Stimulated activated CD8-positive, alpha-beta memory T cell treated with anti-CD3 and anti-CD28 coated beads, Interleukin-4, amount 100 ng/mL, for 4 hours (primary cell): Measurements from ENCODE around the gene LILRB2.
A peak's percentile ranks its signal among the peaks of the same experiment; 100 is the strongest.
"Not testable (repeated sequence)": the region's sequence is repeated elsewhere in the genome, so short reads cannot be mapped to it uniquely, and the experiment has no call there.

ENCODE experiments used
- DNase-seq, 2 donors: peaks; one replicate each; pipeline ENCODE4 v3.0.0-alpha.2; 2020; ENCODE audit warnings: low read depth in 2 of 2, low spot score in 1 of 2

LILRB2 gene

GRCh38 chr19:54273821-54274220 is 7.1 kb downstream of the LILRB2 start:
- DNase-seq = no peak

DNA sequence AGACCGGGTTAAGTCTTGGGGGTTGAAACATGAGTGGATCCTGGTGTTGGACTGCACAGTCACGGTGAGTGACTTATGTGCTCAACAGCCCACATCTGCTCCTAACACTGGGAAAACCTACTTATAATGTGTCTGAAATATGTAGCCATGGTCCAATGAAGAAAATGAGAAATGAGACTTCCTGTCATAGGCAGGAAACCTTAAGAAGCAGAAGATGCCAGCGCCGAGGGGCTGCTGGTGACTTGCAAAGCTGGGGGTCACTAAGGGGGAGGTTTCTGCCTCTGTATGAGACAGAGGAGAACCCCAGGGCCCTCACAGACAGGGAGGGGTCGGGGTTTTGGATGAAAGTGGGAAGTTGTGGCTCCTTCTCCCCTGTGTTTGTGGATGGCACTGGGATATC is 8.7 kb downstream of the LILRB2 start:
- DNase-seq = not testable (repeated sequence)

- DNase-seq = not testable (repeated sequence)
Observed at GRCh38 chr19:54271587-54271986, 9.3 kb downstream of the LILRB2 start.

DNA sequence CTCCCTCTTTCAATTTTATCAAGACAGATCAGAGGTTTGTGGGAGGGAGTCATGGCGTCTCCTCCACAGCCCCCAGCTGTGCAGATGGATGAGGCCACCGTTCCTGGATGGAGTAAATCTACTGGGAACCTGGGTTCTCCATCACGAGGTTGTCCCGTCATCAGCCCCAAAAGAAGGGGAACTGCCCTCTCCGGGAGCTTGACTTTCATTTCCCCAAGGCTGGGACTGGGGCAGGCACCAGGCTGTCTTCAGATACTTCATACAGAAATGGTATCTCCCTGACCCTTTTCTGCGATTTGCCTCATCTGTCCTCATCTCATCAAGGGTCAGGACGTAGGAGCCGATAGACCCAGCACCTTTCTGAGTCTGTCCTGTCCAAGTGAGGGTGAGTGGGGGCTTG is 9.8 kb downstream of the LILRB2 start:
- no peak for DNase-seq

DNA sequence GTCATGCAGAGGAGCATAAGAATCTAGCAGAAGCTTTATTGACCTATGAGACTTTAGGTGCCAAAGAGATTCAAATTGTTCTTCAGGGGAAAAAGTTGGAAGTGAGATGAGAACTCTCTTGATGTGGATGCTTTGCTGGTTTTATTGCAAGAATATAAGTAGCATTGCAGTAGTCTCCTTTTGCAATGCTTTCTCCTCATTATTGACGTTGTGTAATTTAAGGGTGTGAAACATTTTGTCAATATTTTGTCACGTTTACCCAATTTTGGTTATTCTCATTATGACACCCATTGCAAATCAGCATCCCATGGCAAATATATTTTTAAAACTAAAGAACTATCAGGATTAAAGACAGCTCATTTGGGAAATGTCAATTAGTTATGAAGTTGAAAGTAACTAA is 12.0 kb downstream of the LILRB2 start:
- no peak for DNase-seq

DNA sequence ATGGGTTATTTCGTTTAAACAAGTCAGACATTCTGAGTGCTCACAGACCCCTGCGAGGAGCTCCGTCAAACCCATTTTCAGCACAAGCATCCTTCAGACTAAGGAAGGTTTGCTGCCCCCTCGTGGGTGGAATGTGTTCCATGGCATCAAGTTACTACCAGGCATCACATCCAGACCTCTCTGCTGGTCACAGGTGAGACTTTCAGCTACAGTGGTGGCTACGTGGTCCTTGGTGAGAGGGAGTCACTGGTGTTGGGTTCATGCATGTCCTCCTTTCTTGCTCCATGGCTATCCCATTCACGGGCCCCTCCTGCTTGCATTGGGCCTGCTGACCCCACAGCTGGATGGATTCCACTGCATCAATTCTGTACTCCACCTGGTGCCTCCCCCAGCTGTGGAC is 14.8 kb downstream of the LILRB2 start:
- DNase-seq = peak; percentile 30 to 48

- no peak for DNase-seq
Observed at GRCh38 chr19:54262470-54262869, 18.4 kb downstream of the LILRB2 start.

- no peak for DNase-seq
Observed at GRCh38 chr19:54262066-54262465, 18.8 kb downstream of the LILRB2 start.

DNA sequence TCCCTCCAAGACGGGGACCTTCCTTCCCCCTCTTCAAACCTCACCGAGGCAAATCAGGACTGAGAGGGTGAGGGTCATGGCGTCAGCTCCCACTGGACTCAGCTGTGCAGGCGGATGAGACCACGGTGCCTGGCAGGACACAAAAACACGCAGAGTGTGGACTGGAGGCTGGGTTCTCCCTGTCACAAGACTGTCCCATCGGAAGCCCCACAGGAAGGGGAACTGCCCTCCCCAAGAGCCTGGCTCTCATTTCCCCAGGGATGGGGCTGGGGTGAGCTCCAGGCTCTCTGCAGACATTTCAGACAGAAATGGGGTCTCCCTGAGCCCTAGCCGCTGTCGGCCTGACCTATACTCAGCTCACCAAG is 23.8 kb downstream of the LILRB2 start, which contains the start of gene LILRB5:
Gene LILRB5 (minus strand): TSS at position 158 of the 365 bp plus-strand sequence. CDS start 80 bp downstream, at position 78.
- DNase-seq = no peak

- no peak for DNase-seq
Observed at GRCh38 chr19:54256250-54257115, 24.4 kb downstream of the LILRB2 start.

- DNase-seq = no peak
Observed at GRCh38 chr19:54255105-54255775, 25.7 kb downstream of the LILRB2 start.

GRCh38 chr19:54254195-54254906 is 26.6 kb downstream of the LILRB2 start:
- no peak for DNase-seq

- DNase-seq = no peak
Observed at GRCh38 chr19:54253331-54254194, 27.3 kb downstream of the LILRB2 start.

- no peak for DNase-seq
Observed at GRCh38 chr19:54252845-54253244, 28.1 kb downstream of the LILRB2 start.

GRCh38 chr19:54252243-54252642 is 28.7 kb downstream of the LILRB2 start:
- no peak for DNase-seq

DNA sequence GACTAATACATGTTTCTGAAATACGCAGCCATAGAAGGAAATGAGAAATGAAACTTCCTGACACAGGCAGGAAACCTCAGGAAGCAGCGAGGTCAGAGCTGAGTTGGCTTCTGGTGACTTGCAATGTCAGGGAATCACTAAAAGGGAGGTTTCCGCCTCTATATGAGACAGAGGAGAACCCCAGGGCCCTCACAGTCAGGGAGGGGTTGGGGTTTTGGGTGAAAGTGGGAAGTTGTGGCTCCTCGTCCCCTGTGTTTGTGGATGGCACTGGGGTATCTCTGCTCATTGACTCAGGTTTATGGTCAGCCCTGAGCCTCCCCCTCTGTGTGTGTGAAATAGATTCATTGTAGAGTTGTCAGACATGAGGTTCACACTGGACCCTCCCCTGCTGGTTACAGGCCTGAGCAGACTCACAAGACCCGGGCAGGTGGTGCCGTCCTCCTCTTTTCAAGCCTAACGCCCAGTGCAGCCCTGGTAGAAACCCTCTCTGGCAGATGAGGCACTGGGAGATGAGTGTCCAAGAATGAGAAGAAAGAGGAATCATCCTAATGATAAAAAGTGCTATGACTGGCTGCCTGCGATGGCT is 32.8 kb downstream of the LILRB2 start:
- DNase-seq = no peak

DNA sequence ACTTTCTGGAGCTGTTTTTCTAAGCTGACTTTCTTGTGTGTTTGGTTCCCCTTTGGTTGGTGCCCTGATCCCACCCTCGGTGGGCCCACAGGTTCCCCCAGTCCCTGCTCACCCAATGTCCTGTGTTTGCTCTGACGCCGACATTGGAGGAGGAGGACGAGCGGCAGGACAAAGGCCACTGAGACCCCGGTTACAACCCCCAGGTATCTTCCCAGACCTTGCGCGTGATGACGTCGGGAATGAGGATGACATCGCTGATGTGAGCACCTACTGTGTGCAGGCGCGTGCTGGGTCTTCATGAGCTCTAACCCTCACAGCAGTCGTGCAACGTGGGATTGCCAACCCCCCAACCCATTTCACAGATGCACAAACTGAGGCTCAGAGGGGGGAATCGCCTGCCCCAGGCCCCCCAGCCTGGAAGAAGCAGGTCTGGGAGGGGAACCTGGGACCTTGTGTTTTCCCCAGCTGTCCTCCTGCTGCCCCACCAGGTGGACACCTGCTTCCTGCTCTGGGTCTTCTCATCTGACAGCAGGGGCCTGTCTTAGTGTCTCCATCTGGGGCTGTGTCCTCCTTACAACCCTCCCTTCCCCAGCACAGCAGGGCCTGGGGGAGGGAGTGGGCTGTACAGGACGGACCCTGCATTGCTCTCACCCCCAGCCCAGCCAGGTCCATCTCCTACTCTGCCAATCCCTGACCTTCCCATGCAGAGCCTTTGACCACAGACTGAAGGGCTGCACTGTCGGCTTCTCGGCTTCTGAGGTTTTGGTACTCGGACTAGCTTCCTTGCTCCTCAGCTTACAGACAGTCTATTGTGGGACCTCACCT is 33.6 kb downstream of the LILRB2 start:
- DNase-seq = no peak

DNA sequence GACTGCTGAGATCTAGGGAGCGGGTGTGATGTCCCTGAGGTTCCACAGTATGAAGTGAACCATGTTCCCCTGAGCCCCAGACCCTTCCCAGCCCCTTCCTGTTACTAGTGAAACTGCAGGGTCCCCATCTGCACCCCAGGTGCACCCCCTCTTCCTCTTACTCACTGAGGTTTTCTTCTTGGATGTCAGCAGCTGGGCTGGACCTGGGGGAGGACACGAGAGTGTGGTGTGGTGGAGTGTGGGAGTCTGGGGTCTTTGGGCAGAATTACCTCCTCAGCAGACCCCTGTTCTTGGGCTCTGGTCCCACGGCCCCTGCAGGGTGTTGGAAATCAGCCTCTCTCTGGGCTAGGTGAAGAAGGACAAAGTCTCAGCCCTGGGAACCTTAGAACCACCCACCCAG is 35.0 kb downstream of the LILRB2 start:
- DNase-seq = no peak

DNA sequence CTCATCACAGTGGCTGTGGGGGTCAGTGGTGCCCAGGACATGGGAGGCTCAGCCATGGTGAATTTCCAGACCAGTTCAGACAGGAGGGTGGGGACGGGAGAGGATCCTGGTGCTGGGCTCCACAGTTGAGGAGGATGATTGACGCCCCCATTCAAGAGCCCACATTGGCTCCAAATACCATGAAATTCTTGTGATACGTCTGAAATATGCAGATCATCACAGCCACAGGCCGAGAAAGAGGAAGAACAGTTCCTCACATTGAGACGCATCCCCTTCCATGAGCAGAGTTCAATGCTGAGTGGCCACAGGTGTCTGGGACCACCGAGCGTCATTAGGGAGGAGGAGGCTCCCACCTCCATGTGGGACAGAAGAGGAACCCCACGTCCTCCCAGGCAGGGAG is 37.1 kb downstream of the LILRB2 start:
- DNase-seq = not testable (repeated sequence)

- not testable (repeated sequence) for DNase-seq
Observed at GRCh38 chr19:54242646-54243045, 38.3 kb downstream of the LILRB2 start, which contains the start of gene LILRA6. Gene LILRA6, minus strand, starts transcription at chr19:54242790.
